ENCODE results near the gene LGI2.

DNA sequence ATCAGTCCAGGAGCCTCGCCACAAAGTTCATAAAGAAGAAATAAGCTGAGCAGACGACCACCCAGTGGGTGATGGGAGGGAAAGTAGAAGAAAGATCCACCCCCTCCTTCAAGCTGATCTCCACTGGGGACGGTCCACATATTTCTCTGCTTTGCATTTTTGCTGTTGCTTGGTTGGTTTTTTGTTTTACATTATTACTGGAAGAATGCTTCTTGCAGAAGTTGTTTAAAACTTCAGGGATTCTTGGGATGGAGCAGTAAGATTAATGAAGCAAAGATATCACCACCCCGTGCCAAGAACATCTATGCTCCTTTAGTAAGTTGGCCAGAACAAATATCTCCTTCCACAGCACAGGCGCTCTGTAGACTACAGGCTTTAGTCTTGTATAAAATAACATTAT is 30.1 kb downstream of the LGI2 start:
- TF ChIP-seq CTCF (IDR thresholded peaks at IDR 0.05) = no peak
- TF ChIP-seq POLR2AphosphoS5 (IDR thresholded peaks at IDR 0.05) = peak in 1 of 4 donors; percentile 12
- no peak for TF ChIP-seq POLR2A (IDR thresholded peaks at IDR 0.05)
- TF ChIP-seq EP300 (IDR thresholded peaks at IDR 0.05) = no peak
